Kidney epithelial cell (primary cell): ENCODE measurements around the gene SLC4A2. TPM values are rescaled to one million over a fixed set of nuclear protein-coding genes. Genes with fewer than 3 reads are reported as not detected.

Experiments used
- DNase-seq: peaks from one replicate; pipeline ENCODE4 v3.0.0-alpha.2; 2010; ENCODE audit warnings: low read depth
- H3K27me3 ChIP-seq: 2 replicates; pipeline ENCODE4 v1.6.0; 2011; ENCODE audit warnings: low read length; ENCODE audit not compliant: control insufficient read depth, insufficient read depth
- H3K36me3 ChIP-seq: 2 replicates; pipeline ENCODE4 v1.5.1; 2011; ENCODE audit warnings: low read length; ENCODE audit not compliant: control insufficient read depth, insufficient read depth
- H3K4me3 ChIP-seq: 2 replicates; pipeline ENCODE4 v1.5.1; 2011; ENCODE audit warnings: low read depth, mild to moderate bottlenecking, control low read depth, low read length
- CTCF ChIP-seq: IDR thresholded peaks from 2 replicates; pipeline ENCODE4 v1.5.1; 2011; ENCODE audit warnings: mild to moderate bottlenecking, moderate library complexity, low read length, control low read depth, inconsistent platforms; ENCODE audit not compliant: insufficient read depth, poor library complexity, severe bottlenecking
- total RNA-seq: library from RNA; depleted of rRNA; stranded (reverse); fragments of >200 nt; gene quantifications from 2 replicates; pipeline ENCODE4 v1.2.3, GENCODE V29; 2015

The SLC4A2 gene
- total RNA-seq, 1 donor from 2014 or later: 166 TPM

- Histone ChIP-seq H3K36me3 (peaks cover 4% of the 10 kb centered on the region), H3K4me3 (no peak overlapping the region), H3K27me3 (no peaks in the 10 kb centered on the region)
- TF ChIP-seq CTCF: no peak
- DNase-seq: no peak
Measured at GRCh38 chr7:151116603-151117440, 57.4 kb downstream of the SLC4A2 start.

GRCh38 chr7:151117565-151117964 lies 58.2 kb downstream of the SLC4A2 start:
- Histone ChIP-seq H3K36me3 (peaks cover 4% of the 10 kb centered on the region), H3K4me3 (no peak overlapping the region)
- DNase-seq: no peak

GRCh38 chr7:151118108-151119054 lies 59.0 kb downstream of the SLC4A2 start:
- DNase-seq: no peak
- H3K36me3 ChIP-seq: peaks cover 4% of the 10 kb centered on the region
- no peak for TF ChIP-seq CTCF
- no peaks in the 10 kb centered on the region for H3K27me3 ChIP-seq
- no peak overlapping the region for H3K4me3 ChIP-seq

More at GRCh38 chr7:151117565-151117964, 58.2 kb downstream of the SLC4A2 start:
- no peak for TF ChIP-seq CTCF
- H3K27me3 ChIP-seq: no peaks in the 10 kb centered on the region

- Histone ChIP-seq H3K36me3 (peaks cover 4% of the 10 kb centered on the region), H3K4me3 (no peak overlapping the region), H3K27me3 (no peaks in the 10 kb centered on the region)
- no peak for TF ChIP-seq CTCF
- DNase-seq: no peak
Measured at GRCh38 chr7:151119055-151119415, 59.6 kb downstream of the SLC4A2 start.

- TF ChIP-seq CTCF: no peak
- DNase-seq: no peak
- Histone ChIP-seq H3K36me3 (peaks cover 4% of the 10 kb centered on the region), H3K27me3 (no peaks in the 10 kb centered on the region), H3K4me3 (no peak overlapping the region)
Measured at GRCh38 chr7:151119902-151120301, 60.5 kb downstream of the SLC4A2 start.
